ENCODE data around the gene FAM110D.

Gene FAM110D

GRCh38 chr1:26210147-26210870, 51.4 kb downstream of the FAM110D start:
- TF ChIP-seq FOXP2 (optimal IDR thresholded peaks at IDR 0.05; ENCODE audit: borderline replicate concordance, extremely low read depth, extremely low read length, insufficient read depth): no peak

GRCh38 chr1:26212726-26213125, 53.8 kb downstream of the FAM110D start:
- TF ChIP-seq FOXP2 (optimal IDR thresholded peaks at IDR 0.05; ENCODE audit: borderline replicate concordance, extremely low read depth, extremely low read length, insufficient read depth): no peak

- TF ChIP-seq TAF1 (IDR thresholded peaks at IDR 0.05; ENCODE audit: borderline replicate concordance, insufficient read depth, low read length): no peak
- TF ChIP-seq REST (IDR thresholded peaks at IDR 0.05; ENCODE audit: insufficient read depth in 1 of 2, low read depth in 2 of 2, low read length in 2 of 2): no peak
- TF ChIP-seq FOXP2 (optimal IDR thresholded peaks at IDR 0.05; ENCODE audit: borderline replicate concordance, extremely low read depth, extremely low read length, insufficient read depth): no peak
- TF ChIP-seq POLR2AphosphoS5 (IDR thresholded peaks at IDR 0.05; ENCODE audit: low read depth, low read length): no peak
- no peak for TF ChIP-seq SIN3A (IDR thresholded peaks at IDR 0.05; ENCODE audit: borderline replicate concordance, insufficient read depth, low read length)
Observed at GRCh38 chr1:26213335-26213905, 54.5 kb downstream of the FAM110D start.
